GM12874 (cell line): ENCODE data around the gene LYSMD1.

Source experiments
- CTCF ChIP-seq: IDR thresholded peaks from 2 replicates; pipeline ENCODE4 v1.5.1; 2011; ENCODE audit warnings: low read depth, mild to moderate bottlenecking, control low read depth, low read length, moderate library complexity; ENCODE audit not compliant: insufficient read depth

The LYSMD1 gene

GRCh38 chr1:151165281-151165737 lies 393 bp downstream of the LYSMD1 start:
- no peak for TF ChIP-seq CTCF

- TF ChIP-seq CTCF, result no peak
These were observed 896 bp downstream of the LYSMD1 start for GRCh38 chr1:151164732-151165280.

GRCh38 chr1:151159373-151159772 lies 6.3 kb downstream of the LYSMD1 start:
- TF ChIP-seq CTCF, result no peak

- TF ChIP-seq CTCF, result no peak
These were observed 6.9 kb downstream of the LYSMD1 start for GRCh38 chr1:151158751-151159251.

GRCh38 chr1:151158326-151158725 lies 7.4 kb downstream of the LYSMD1 start:
- no peak for TF ChIP-seq CTCF

- no peak for TF ChIP-seq CTCF
These were observed 8.6 kb downstream of the LYSMD1 start for GRCh38 chr1:151157067-151157531.

- TF ChIP-seq CTCF, result no peak
These were observed 9.2 kb downstream of the LYSMD1 start, which contains the start of gene TNFAIP8L2 for GRCh38 chr1:151156515-151156819. TSS of gene TNFAIP8L2 (plus strand) at chr1:151156649. CDS start at chr1:151158698, 2,049 bp downstream.
